GM19043 (cell line): ENCODE results near the gene TOM1L2.
"Not testable (repeated sequence)": the region's sequence is repeated elsewhere in the genome, so short reads cannot be mapped to it uniquely, and the experiment has no call there.

Experiments used
- ATAC-seq: cut with Tn5 transposase; IDR thresholded peaks from one replicate; pipeline ENCODE4 v1.9.1; 2021; ENCODE audit warnings: low read depth; ENCODE audit not compliant: unreplicated experiment

Gene TOM1L2

GRCh38 chr17:17944743-17945142 lies 27.5 kb downstream of the TOM1L2 start:
- no peak for ATAC-seq

- no peak for ATAC-seq
Observed at GRCh38 chr17:17944242-17944641, 28.0 kb downstream of the TOM1L2 start.

- no peak for ATAC-seq
Observed at GRCh38 chr17:17943281-17943984, 28.8 kb downstream of the TOM1L2 start.

GRCh38 chr17:17942846-17943245 lies 29.4 kb downstream of the TOM1L2 start:
- no peak for ATAC-seq

- no peak for ATAC-seq
Observed at GRCh38 chr17:17941015-17941414, 31.2 kb downstream of the TOM1L2 start.

- ATAC-seq, result no peak
Observed at GRCh38 chr17:17940441-17940911, 31.7 kb downstream of the TOM1L2 start.

- not testable (repeated sequence) for ATAC-seq
Observed at GRCh38 chr17:17939941-17940340, 32.3 kb downstream of the TOM1L2 start.

- ATAC-seq, result no peak
Observed at GRCh38 chr17:17938388-17939107, 33.7 kb downstream of the TOM1L2 start.

- no peak for ATAC-seq
Observed at GRCh38 chr17:17937958-17938357, 34.2 kb downstream of the TOM1L2 start.

- ATAC-seq, result no peak
Observed at GRCh38 chr17:17937201-17937853, 34.9 kb downstream of the TOM1L2 start.

- no peak for ATAC-seq
Observed at GRCh38 chr17:17935321-17936271, 36.6 kb downstream of the TOM1L2 start.

GRCh38 chr17:17934806-17935205 lies 37.4 kb downstream of the TOM1L2 start:
- ATAC-seq, result no peak

GRCh38 chr17:17934214-17934613 lies 38.0 kb downstream of the TOM1L2 start:
- ATAC-seq, result no peak

GRCh38 chr17:17933775-17934174 lies 38.4 kb downstream of the TOM1L2 start:
- no peak for ATAC-seq

GRCh38 chr17:17931159-17931558 lies 41.0 kb downstream of the TOM1L2 start:
- no peak for ATAC-seq

GRCh38 chr17:17930674-17931073 lies 41.5 kb downstream of the TOM1L2 start:
- ATAC-seq, result no peak

- ATAC-seq, result no peak
Observed at GRCh38 chr17:17929655-17930380, 42.4 kb downstream of the TOM1L2 start.

- ATAC-seq, result no peak
Observed at GRCh38 chr17:17928398-17929287, 43.6 kb downstream of the TOM1L2 start.
